Tibial nerve (tissue), 4 donors: Measurements from ENCODE around the gene MOSPD3.

Source experiments
- CTCF ChIP-seq, 5 experiments: fragments of 200-600 bp in 3 of 5; fragments of 450-650 bp in 2 of 5; sonication (generic) in 3 of 5; IDR thresholded peaks; one replicate each; pipeline ENCODE4 v1.5.1; 2016 to 2019; ENCODE audit warnings: antibody characterized with exemption in 5 of 5, mild to moderate bottlenecking in 3 of 5, moderate library complexity in 2 of 5
- EP300 ChIP-seq, 2 donors: sonication (generic); formaldehyde crosslinking; IDR thresholded peaks; one replicate each; pipeline ENCODE4 v1.6.1; 2017; ENCODE audit warnings: antibody characterized with exemption in 2 of 2, mild to moderate bottlenecking in 1 of 2
- POLR2A ChIP-seq, 2 donors: fragments of 450-650 bp; IDR thresholded peaks; one replicate each; pipeline ENCODE4 v1.6.1; 2017; ENCODE audit warnings: antibody characterized with exemption in 2 of 2, mild to moderate bottlenecking in 2 of 2, moderate library complexity in 2 of 2

GRCh38 chr7:100575746-100576383, 36.5 kb upstream of the MOSPD3 start:
- TF ChIP-seq CTCF (IDR thresholded peaks at IDR 0.05): no peak
- TF ChIP-seq POLR2A (IDR thresholded peaks at IDR 0.05): no peak
- no peak for TF ChIP-seq EP300 (IDR thresholded peaks at IDR 0.05)
